ENCODE measurements around the gene HES2. TPM values are rescaled to one million over a fixed set of nuclear protein-coding genes. Genes with fewer than 3 reads are reported as not detected.
"Not testable (repeated sequence)": the region's sequence is repeated elsewhere in the genome, so short reads cannot be mapped to it uniquely, and the experiment has no call there.

HES2 gene
- polyA plus RNA-seq, 4 donors, result 0.08 to 0.69 (median 0.34) TPM

- no peak for DNase-seq (ENCODE audit: low read depth in 4 of 4, low spot score in 3 of 4)
Measured at GRCh38 chr1:6392809-6393399, 26.8 kb downstream of the HES2 start.

- DNase-seq (ENCODE audit: low read depth in 4 of 4, low spot score in 3 of 4), result no peak
Measured at GRCh38 chr1:6391951-6392808, 27.5 kb downstream of the HES2 start.

GRCh38 chr1:6389971-6390370 is 29.7 kb downstream of the HES2 start:
- no peak for DNase-seq (ENCODE audit: low read depth in 4 of 4, low spot score in 3 of 4)

- DNase-seq (ENCODE audit: low read depth in 4 of 4, low spot score in 3 of 4), result no peak
Measured at GRCh38 chr1:6386371-6386949, 33.3 kb downstream of the HES2 start.

DNA sequence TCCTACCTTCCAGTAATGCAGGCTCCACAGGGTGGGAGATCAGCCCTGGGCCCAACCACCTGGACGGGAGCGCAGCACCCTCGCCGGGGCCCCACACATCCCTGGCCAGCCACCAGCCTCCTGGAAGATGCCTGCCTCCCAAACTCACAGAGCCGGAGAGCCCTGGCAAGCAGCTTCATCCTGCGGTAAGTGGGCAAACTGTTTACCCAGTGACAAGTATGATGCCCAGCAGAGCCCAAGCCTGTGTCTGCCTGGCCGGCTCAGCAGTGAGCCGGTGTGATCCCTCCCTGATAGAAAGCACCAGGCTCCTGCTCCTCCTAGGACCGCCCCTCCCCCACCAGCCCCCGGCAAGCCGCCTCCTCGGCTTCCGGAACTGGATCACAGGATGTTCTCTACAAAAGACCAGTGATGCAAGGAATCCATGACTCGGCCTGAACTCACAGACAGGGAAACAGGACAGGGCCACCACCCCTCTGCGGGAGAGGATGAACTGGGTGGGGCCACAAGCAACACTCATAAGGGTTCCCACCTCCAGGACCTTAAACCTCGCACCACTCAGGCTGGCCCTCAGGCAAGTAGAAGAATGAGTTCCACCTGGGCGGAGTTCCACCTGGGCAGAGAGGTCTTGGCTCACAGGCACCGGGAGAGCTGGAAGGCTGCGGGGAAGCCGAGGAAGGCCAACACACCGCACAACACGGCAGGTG is 34.1 kb downstream of the HES2 start:
- no peak for DNase-seq (ENCODE audit: low read depth in 4 of 4, low spot score in 3 of 4)

DNA sequence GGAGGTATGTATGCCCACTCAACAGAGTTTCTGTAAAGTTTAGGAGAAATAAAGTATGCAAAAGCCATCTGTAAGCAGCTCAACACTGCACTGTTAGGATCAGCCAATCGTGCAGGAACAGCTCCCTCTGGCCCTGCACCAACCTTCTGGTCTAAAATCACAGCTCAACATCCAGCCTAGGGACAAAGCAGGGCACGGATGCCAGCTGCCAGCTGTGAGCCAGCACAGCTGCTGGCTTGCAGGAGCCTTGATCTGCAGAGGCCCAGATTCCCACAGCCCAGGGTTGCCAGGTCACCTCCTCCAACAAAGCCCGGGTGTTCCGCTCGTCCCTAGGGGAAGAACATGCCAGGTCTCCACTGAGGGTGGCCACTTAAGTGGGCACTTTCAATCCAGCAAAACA is 34.8 kb downstream of the HES2 start:
- no peak for DNase-seq (ENCODE audit: low read depth in 4 of 4, low spot score in 3 of 4)

DNA sequence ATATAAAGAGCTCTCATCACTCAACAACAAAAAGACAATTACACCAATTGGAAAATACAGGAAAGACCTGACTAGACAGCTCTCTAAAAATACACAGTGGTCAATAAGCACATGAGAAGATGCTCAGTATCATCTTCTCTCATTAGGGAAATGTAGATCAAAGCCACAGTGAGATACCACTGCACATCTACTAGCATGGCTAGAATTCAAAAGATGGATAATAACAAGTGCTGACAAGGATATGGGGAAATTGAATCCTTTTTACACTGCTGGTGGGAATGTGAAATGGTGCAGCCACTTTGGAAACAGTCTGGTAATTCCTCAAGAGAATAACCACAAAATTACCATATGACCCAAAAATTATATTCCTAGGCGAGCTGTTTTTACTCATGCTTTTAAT is 35.6 kb downstream of the HES2 start:
- no peak for DNase-seq (ENCODE audit: low read depth in 4 of 4, low spot score in 3 of 4)

DNA sequence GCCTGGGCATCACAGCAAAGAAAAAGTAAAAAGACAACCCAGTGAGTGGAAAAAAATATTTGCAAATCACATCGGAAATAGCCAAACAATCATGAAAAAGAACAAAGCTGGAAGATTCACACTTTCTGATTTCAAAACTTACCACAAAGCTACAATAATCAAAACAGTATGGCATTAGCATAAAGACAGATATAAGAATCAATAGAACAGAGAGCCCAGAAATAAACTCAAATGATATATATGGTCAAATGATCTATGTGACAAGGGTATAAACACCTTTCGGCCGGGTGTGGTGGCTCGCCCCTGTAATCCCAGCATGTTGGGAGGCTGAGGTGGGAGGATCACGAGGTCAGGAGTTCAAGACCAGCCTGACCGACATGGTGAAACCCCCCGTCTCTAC is 39.7 kb downstream of the HES2 start:
- DNase-seq (ENCODE audit: low read depth in 4 of 4, low spot score in 3 of 4), result no peak

DNA sequence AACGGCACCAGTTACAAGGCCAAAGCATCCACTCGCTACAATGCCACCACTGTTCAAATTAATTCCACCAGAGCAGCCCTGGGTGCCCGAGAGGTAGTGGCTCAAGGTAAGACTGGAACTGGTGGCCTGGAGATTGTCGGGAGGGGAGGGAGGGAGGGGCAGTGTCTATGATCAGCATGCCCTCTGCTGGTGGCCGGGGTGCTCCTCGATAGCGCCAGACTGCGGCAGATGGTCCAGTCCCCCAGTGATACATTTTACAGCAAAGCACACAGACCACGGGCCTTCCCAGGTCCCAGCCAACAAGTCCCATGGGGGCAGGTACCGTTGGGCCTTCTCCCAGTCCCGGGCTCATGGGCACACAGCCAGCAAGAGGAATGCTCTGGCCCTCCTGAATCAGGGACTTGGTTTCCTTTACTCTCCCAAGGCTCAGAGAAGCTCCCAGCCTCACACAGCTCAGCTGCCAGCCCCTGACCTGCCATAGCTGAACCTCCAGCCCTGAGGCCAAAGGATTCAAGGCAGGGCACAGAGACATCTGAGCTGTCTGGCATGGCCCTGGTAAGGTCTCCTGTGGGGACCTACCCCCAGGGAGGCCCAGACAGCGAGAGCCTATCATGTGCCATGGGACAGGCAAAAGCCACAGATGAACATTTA is 41.5 kb downstream of the HES2 start:
- no peak for DNase-seq (ENCODE audit: low read depth in 4 of 4, low spot score in 3 of 4)

- no peak for DNase-seq (ENCODE audit: low read depth in 4 of 4, low spot score in 3 of 4)
Measured at GRCh38 chr1:6373961-6374720, 45.6 kb downstream of the HES2 start.

DNA sequence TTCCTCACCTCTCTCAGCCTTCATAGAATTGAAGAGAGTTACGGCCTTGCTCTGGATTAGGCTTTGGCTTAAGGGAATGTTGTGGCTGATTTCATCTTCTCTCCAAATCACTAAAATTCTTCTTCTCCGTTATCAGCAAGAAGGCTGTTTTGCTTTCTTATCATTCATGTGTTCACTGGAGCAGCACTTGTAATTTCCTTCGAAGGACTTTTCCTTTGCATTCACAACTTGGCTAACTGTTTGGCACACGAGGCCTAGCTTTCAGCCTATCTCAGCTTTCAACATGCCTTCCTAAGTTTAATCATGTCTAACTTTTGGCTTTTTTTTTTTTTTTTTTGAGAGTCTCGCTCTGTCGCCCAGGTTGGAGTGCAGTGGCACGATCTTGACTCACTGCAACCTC is 47.5 kb downstream of the HES2 start:
- DNase-seq (ENCODE audit: low read depth in 4 of 4, low spot score in 3 of 4), result not testable (repeated sequence)

GRCh38 chr1:6370006-6370405 is 49.7 kb downstream of the HES2 start:
- no peak for DNase-seq (ENCODE audit: low read depth in 4 of 4, low spot score in 3 of 4)

DNA sequence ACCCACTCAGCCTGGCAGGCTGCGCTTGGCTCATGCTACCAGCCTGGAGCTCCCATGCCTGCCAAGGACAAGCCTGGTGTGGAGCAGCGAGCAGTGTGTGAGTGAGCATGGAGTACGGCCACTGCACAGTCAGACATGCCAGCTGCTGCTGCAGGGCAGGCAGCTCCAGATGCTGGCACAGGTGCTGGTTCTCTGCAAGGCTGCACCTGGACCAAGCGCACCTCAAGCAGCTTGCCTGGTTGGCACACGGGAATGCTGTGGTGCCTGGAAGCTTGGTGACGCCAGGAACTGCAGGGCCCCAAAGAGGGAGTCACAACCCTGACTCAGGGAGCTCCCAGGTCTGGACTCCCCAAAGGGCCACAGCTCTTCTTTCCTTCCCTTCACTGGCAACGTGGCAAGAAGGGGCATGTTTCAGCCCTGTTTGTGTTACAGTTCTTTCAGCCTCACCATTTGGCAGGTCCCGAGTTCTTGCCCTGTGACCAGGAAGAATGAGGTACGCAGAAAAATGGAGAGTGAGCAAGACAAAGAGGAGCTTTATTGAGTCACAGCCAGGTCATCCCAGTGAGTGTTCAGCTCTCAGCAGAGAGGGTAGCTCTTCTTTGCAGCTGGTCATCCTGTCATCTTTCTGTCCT is 52.2 kb downstream of the HES2 start:
- no peak for DNase-seq (ENCODE audit: low read depth in 4 of 4, low spot score in 3 of 4)

DNA sequence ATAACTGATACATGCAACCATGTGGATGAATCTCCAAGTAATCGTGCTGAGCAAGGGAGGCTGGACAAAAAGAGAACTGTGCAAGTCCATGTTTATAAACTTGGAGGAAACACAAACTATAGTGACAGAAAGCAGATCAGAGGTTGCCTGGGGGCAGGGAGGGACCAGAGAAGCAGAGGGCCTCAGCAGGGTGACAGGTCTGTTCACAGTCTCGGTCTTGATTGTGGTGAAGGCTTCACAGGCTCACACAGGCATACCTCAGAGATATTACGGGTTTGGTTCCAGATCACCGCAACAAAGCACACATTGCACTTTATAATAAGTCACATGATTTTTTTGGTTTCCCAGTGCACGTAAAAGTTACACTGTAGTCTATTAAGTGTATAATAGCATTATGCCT is 54.7 kb downstream of the HES2 start:
- DNase-seq (ENCODE audit: low read depth in 4 of 4, low spot score in 3 of 4), result no peak

DNA sequence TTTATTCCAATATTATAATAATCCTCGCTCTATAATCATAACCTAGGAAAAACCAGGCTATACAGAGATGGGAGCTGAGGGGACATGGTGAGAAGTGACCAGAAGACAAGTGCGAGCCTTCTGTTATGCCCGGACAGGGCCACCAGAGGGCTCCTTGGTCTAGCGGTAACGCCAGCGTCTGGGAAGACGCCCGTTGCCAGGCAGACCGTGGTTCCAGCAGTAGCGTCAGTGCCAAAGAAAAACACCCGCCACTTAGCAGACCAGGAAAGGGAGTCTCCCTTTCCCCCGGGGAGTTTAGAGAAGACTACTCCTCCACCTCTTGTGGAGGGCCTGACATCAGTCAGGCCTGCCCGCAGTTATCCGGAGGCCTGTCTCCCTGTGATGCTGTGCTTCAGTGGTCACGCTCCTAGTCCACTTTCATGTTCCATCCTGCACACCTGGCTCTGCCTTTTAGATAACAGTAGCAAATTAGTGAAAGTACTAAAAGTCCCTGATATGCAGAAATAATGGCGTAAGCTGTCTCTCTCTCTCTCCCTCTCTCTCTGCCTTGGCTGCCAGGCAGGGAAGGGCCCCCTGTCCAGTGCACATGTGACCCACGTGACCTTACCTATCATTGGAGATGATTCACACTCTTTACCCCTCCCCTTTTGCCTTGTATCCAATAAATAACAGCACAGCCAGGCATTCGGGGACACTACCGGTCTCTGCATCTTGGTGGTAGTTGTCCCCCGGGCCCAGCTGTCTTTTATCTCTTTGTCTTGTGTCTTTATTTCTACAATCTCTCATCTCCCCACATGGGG is 56.4 kb downstream of the HES2 start:
- DNase-seq (ENCODE audit: low read depth in 4 of 4, low spot score in 3 of 4), result not testable (repeated sequence)
